GM21360 (cell line): ENCODE results near the gene ASB6.
"Not testable (repeated sequence)": the region's sequence is repeated elsewhere in the genome, so short reads cannot be mapped to it uniquely, and the experiment has no call there.

ENCODE experiments used
- ATAC-seq: cut with Tn5 transposase; IDR thresholded peaks from one replicate; pipeline ENCODE4 v1.9.1; 2021; ENCODE audit warnings: mild to moderate bottlenecking, moderate library complexity; ENCODE audit not compliant: unreplicated experiment

ASB6 gene

DNA sequence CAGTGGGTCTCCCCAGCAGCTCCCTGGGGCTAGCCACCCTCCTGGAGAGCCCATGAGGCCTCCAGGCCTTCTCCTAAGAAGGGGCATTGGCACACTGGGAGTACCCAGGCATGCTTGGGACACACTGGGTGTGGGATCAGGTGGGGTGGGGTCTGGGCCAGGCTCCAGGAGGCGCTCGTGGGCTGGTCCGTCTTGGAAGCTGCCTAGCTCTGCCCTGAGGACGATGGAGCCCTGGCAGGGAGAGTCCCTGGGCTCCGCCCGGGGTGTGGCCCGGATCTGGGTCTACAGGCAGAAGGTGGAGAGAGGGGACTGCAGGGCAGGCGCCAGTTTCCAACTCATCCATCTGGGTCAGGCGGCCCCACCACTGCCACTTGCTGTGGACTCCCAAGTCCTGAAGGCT, 25.9 kb upstream of the ASB6 start:
- no peak for ATAC-seq

DNA sequence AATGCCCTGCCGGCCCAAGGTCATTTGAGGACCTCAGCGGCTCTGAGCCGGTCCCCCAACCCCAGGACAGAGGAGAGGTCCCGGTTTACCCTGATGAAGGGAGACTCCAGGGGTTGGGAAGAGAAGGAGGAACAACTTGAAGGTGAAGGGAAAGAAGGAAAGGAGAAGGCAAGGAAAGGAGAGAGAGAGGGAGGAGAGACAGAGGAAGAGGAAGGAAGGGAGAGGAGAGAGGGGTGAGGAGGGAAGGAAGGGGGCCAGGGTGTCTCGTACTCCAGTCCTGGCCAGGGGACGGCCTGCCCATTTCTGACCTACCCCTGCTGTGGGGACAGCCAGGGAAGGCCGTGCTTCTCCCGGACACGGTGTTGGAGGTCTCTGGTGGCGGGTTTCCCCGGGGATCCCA, 25.4 kb upstream of the ASB6 start:
- ATAC-seq, result no peak

DNA sequence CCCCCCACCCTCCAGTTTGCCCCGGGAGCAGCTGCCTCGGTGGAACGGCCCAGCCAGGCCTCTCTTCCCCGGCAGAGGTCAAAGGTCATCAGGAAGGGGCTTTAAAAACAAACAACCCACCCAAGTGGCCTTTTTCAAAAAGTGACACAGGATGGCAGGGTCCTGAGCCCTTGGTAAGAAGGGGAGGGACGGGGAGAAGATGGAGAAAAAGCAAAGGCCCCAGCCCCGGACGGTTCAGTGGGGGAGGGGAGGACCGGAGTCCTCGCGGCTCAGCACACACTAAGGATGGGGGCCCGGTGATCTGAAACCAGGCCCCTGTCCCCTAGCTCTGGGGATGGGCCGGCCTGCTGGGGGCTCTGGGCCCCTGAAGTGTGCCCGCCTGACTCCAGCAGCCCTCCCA, 24.6 kb upstream of the ASB6 start:
- ATAC-seq, result no peak

DNA sequence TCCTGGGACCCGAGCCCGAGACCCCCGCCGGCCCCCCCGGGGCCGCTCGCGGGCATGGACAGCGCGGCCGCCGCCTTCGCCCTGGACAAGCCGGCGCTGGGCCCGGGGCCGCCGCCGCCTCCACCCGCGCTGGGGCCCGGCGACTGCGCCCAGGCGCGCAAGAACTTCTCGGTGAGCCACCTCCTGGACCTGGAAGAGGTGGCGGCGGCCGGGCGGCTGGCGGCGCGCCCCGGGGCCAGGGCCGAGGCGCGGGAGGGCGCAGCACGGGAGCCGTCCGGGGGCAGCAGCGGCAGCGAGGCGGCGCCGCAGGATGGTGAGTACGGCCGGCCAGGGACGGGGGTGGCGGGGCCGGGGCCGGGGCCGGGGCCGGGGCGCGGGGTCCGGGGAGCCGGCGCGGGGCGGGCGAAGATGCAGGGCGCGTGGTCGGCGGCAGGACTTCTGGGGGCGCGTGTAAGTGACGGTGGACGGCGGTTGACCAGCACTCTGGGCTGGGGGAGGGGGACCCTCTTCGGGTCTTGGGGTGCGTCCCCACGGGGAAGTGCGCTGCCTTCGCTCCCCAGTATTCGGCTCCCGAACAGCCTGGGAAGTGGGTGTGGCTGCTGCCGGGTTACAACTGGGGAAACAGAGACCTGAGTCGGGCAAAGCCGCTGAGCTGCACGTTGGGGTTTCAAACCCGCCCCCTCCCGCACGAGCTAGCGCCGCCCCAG, 24.0 kb upstream of the ASB6 start:
- no peak for ATAC-seq

DNA sequence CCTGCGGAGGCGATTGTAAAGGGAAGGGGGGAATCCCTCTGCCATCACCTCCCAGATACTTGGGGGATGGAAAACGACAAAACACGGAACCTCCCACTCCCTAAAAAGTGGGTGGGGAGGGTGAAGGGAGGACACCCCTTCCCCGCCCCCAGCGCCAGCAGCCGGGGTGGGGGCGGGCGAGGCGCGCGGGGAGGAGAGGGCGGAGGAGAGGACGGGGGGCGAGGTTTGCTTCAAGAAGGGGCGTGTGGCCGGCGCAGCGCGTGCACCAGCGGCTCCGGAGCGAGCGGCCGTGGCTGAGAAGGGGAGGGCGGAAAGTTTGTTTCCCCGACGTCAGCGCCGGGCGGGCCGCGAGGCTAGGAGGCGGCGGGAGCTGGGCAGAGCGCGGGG, 23.4 kb upstream of the ASB6 start, which contains the start of gene PRRX2:
Gene PRRX2, plus strand, starts transcription at position 259 of the 387 bp plus-strand sequence. CDS start 221 bp downstream, outside the sequence.
- no peak for ATAC-seq

DNA sequence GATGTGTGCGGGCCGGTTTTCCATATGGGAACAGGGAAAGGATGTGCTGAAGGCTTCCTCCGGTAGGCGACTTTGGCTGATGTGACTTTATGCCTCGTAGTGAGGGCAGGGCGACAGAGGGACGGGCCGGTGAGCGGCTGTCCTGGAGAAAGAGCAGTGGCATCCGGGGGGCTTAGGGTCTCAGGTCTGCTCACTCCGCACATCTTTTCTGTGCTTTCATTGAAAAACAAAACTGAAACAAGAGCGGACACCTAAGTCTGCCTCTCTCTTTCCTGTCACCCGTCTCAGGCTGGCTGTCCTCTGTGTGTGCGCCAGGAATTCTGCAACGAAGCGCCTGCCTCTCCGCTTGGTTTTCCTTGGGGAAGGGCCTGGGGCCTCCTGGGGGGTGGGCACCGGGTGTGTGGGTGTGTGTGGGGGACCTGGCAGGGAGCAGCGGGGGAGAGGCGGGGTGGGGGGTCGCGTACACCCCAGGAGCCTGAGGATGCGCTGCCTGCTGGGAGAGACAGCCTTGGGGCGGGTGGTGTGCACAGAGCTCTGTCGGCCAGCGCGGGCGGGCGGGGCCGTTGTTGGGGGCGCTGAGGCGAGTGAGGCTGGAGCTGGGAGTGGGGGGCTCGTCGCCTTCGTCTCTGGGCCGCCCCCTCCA, 22.9 kb upstream of the ASB6 start:
- ATAC-seq, result no peak

DNA sequence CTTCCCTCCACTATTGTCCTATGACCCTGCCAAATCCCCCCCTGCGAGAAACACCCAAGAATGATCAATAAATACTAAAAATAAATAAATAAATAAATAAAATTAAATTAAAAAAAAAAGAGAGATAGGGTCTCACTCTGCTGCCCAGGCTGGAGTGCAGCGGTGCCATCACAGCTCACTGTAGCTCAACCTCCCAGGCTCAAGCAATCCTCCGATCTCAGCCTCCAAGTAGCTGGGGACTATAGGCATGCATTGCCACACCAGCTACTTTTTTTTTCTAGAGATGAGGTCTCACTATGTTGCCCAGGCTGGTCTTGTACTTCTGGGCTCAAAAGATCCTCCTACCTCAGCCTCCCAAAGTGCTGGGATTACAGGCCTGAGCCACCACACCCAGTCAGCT, 20.3 kb upstream of the ASB6 start:
- ATAC-seq, result not testable (repeated sequence)

DNA sequence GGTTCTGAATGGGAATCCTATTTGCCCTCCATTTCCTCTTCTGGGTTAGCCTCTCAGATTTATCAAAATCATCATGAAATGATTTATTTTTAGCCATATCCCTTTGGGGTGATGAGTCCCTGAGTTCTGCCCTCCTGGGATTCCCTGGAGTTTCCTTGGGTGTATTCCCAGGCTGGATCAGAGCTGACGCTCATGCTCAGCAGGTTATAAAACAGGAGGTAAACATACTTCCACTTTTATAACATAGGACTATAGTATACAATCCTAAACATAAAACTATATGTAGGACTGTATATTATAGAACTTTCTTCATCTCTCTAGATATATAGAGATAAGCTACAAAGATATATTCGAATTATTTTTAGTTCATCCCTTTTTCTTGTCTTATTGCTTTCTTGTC, 19.1 kb upstream of the ASB6 start:
- no peak for ATAC-seq

DNA sequence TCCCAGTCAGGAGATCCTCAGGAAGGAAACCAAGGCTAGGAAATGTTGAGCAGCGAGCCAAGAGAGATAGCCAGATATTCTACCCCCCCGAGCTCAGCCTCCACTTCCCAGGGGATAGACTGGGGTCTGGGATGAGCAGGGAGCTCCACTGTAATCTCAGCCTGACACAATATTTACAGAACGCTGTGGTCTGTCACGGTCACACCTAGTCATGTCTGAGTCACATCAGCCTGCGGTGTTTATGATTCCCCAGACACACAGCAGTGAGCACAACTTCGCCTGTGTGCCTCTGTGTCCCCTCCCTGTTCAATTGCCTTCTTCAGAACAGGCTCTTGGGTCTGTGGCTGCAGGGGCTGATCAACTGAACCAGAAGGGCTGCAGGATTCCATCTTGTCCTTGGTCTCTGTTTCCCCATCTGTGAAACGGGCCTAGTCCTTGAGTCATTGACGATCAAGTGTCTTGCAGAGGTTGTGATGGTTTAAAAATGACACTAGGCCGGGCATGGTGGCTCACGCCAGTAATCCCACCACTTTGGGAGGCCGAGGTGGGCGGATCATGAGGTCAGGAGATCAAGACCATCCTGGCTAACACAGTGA, 14.9 kb upstream of the ASB6 start:
- no peak for ATAC-seq

DNA sequence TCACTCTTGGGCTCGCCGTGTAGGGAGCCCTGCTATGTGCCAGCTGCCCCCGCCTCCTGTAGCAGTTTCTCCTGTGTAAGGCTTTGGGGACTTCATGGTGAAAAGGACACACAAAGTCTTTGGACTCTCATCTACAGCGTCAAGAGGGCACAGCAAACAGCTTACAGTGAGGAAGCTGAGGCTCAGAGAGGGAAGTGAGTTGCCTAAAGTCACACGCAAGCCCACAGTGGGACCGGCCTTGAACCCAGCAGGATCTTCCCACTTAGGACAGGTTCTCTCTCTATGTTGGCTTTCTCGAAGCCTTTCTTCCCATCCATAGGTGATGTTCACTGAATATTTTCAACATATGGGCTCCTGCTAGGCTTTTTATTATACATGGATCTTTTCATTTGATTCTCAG, 13.7 kb upstream of the ASB6 start:
- ATAC-seq, result no peak

DNA sequence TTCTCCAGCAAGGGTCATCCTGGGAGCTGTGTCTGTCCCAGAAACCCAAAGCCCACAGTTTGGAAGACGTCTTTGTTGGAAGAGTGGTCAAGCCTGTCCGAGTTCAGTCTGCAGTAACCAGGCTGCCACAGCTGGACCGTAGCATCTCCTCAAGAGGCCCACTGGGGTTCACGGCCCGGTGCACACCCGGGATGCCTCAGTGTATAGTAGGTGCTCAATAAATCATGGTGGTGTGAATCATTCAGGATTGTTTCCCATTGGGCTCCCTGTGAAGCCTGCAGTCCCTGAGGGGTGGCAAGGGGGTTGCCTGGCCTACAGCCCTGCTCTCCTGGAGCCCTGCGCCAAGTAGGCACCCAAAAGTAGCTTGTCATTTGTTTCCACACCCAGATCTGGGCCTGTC, 13.2 kb upstream of the ASB6 start:
- no peak for ATAC-seq

DNA sequence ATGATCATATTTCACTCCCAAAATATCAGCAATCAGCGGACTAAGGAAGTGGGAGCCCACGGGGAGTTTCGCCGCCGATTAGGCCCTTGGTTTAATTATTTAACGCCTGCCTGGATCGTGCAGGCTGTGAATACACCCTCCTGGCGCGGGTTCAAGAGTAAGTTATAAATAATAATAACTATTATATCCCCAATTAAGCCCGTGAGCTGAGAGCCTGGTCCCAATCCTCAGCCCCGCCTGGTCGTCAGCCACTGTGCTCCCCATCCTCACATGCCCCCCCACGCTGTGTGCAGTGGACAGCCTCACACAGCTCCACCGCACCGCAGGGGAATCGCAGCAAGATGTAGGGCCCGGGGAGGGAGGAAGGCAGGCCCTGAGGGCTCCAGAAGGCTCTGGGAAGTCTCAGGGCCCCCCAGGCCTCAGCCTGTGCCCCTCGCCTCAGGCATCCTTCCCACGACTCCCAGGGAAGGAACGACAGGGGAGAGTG, 12.6 kb upstream of the ASB6 start:
- ATAC-seq, result no peak

DNA sequence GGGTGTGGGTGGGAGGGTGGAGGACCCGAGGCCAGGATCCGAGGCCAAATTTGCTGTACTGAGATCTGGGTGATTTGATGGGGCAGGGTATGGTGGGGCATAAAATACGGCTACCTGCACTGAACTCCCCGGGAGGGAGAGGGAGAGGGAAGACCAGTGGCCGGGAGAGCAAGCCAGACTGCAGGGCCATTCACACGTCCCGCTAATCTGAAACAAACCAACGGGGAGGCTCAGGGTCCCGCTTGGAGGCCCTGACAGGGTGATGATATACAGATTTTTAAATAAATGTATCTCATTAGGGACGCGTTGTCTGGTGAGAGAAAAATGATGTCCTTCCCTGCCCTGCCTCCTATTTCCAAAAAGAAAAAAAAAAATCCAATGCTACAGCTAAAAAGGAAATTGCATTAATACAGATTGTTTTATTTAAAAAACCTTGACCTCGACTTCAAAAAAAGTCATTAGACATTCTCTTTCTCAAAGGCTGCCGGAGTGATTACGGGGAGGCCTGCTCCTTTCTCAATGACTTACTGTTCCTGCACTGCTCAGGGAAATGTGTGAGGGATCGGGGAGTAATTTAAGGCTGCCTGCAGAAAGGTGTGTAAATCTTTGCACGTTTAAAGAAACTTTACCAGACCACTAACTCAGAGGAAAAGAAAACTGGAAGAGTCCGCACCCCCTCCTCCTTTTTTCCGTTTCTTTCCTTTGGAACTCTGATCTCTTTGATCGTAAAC, 12.0 kb upstream of the ASB6 start:
- ATAC-seq, result no peak

DNA sequence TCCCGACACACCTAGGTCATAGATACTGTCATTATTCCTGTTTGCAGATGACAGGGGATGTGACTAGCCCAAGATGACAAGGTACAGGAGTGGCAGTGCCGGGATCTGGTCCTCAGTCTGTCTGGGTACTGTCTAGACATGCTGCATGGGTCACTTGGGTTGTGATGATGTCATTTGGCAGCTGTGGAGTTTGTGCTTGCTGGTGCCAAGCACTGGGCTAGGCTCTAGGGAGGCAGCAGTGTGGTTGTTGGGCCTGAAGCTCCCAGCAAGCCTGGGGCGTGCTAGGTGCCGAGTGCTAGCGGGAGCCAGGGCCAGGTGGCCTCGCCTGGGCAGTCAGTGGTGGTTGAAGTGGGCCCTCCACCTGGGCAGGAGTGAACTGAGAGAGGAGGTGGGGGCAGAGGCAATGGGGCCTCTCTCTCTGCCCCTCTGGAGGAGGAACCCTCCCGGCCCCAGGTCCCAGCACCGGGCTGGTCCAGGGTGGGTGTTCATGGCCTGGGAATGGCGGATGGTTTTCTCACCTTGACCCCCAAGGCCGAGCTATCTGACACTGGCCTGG, 8.8 kb upstream of the ASB6 start:
- no peak for ATAC-seq

DNA sequence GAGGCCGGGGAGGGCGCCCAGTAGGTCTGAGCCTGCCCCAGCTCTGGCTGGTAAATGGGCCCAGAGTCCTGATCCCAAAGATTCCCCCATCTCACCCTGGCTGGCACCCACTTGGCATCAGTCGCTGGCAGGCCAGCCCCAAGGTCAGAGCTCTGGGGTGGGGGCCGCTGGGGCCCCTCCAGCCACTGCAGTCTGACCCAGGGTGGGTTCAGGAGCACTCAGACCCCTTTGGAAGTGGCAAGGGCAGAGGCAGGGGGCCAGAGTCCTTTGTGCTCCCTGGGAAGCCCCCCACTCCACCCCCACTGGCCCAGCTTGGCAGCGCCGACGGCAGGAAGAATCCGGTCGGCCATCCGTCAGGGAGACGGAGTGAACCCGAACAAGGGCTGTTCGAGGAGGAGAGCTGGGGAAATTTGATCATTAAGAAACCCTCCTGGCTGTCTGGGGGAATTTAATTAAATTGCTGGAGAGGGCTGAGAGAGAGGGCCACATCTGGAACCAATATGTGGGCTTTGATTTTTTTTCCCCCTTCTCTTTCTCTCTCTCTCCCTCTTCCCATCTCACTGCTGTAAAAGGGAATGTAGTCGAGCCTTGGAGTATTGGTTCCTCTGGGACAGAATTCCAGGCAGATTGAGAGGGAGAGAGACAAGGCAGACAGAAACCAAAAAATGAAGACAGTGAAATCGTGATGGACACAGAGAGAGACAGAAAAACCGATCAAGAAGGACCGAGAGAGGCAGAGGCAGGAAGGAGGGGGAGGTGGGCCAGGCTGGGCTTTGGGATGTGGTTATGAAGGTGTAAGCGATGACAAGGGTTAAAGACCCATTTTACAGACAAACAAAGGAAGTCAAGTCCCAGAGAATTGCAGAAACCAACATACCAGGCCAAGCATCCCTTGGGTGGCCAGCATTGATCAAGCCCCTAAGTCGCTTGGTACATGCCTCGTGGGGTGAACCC, 8.1 kb upstream of the ASB6 start:
- no peak for ATAC-seq

DNA sequence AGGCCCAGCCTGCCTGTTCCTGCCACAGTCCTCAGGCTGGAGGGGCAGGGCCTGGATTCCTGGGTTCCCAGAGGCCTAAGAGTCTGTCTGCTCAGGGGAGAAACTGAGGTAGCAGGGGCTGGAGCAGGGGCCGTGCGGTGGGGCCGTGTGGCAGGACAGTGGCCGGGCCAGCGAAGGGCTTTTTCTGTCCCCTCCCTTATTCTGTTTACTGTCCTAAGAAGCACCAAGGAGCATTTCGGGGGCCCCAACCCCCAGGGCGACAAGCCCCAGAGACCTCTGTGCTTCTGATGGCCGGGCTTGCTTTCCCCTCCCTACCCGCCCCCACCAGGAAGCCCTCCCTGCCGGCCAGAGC, 6.8 kb upstream of the ASB6 start:
- no peak for ATAC-seq

DNA sequence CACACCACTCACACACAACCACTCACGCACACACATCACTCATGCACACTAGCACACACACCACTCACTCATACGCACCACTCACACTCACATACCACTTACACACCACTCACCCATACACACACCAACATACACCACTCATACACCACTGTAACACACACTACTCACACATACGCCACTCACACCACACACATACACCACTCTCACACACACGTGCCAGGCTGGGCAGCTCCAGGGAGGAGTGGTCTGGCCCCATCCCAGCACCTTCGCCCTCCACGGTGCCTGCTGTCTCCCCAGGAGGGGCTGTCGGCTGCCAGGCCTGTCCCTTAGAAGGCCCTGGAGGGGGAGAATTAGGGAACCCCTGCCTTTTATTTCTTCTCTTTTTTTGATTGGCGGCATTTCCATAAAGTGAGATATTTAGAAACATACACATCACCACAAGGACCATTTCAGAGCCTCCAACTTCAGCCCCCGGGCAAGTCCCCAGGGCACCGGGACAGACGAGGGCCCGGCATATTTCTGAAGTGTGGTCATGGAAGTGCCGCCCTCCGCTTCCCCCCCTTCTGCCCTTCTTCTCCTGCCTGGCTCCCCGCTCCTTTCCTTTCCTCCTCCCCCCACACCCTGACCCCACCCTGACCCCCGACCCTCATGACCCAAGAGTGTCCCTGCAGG, 6.3 kb upstream of the ASB6 start:
- no peak for ATAC-seq

DNA sequence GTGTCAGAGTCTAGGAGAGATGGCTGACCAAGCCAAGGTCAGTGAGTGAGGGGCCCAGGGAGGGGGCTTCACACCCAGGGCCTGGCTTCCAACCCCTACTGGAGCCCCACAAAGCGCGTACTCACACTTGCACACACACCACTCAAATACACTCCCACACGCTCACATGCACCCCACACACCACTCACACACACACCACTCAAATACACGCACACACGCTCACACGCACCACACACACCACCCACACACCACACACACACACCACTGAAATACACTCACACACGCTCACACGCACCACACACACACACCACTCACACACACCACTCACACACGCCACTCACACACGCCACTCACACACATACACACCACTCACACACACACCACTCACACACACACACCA, 5.7 kb upstream of the ASB6 start:
- no peak for ATAC-seq

DNA sequence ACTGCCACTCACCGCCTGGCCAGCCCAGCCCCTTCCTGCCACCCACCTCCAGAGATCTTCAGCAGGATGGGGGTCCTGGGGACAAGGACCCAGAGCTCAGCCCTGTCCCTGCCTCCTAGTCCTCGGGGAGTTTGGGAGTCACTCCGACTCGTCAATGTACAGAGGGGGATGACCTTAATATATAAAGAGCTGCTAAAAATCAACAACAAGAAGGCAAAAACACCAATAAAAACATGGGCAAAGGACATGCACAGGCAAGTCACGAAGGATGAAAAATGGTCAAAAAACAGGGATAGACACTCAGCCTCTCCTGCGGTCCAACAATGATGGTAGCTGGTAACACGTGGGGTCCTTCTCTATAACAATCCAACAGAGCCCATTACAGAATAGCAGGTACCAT, 4.7 kb upstream of the ASB6 start:
- ATAC-seq, result no peak

DNA sequence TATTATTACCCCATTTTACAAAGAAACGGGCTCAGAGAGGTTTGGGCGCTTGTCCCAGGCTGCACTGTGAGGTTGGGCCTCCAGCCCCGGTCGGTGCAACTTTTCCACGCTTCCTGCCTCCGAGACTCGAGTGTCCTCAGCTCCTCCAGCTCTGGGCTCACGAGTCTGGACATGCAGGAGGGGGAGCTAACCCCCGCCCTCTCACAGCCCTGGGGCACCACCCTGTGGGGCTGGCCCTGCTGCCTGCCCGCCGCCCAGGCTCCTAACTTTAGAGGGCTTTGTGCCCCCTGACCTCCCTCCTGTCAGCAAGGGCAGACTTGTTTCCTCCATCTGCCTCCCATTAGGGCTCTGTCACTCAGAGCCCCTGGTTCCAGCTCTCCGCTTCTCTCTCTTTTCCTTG, 4.3 kb upstream of the ASB6 start:
- no peak for ATAC-seq
